ENCODE data around the gene TMEM44.

Gene TMEM44

DNA sequence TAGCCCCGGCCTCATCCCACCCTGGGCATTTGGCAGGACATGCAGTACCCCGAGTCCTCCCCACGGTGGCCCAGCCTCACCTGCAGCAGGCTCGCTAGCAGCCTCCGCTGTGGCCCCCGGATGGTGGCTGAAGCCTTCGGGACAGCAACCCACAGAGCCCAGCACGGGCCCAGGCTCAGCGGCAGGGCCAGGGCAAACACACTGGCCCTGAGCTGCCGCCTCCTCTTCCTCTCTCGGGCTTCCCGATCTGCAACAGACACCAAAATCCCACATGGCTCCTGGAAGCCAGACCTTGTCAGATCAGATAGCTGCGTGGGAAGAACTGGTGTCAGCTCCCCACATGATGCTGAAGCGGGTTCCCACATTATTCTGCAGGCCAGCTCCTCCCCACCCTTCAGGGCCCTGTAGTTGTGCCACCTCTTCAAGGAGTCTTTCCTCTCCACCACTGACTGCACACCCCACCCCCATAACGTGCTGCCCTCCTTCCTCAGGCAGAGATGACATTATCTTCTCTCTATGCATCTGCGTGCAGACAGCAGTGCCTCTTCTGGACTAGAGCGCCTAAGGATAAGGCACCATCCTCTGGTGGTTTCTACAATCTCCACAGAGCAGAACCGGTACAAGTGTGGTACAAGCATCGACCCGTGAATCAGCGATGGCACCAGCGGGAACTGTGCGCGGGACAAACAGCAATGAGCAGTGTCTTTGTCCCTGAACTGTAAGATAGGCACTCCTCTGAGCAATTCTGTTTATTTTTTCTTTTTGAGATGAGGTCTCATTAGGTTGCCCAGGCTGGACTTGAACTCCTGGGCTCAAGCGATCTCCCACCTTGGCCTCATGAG lies 9.5 kb downstream of the TMEM44 start:
- Histone ChIP-seq H3K4me1 (ENCODE audit: control extremely low read depth in 1 of 4, control insufficient read depth in 4 of 4, insufficient read depth in 4 of 4, low read length in 3 of 4) (no peaks in the 10 kb centered on the region), H3K36me3 (ENCODE audit: control insufficient read depth in 4 of 4, insufficient read depth in 4 of 4, low read length in 3 of 4) (peaks cover 16 to 62% (median 37%) of the 10 kb centered on the region in 4 experiments), H3K4me3 (ENCODE audit: control insufficient read depth in 1 of 7, extremely low read depth in 1 of 7, insufficient read depth in 4 of 7, low read depth in 2 of 7, low read length in 6 of 7) (no peak overlapping the region), H3K27me3 (replicated peaks in 2 of 5; ENCODE audit: control insufficient read depth in 4 of 5, insufficient read depth in 5 of 5, low read length in 4 of 5) (no peaks in the 10 kb centered on the region), H3K27ac (ENCODE audit: insufficient read depth in 1 of 2, low read depth in 1 of 2, low read length in 2 of 2, poor library complexity in 1 of 2, severe bottlenecking in 2 of 2) (no peak overlapping the region), H3K9me3 (ENCODE audit: control extremely low read depth in 1 of 5, control insufficient read depth in 4 of 5, insufficient read depth in 2 of 5, low read depth in 1 of 5, low read length in 4 of 5) (no peaks in the 10 kb centered on the region)
- POLR2A ChIA-PET = no interaction called here
- WGBS (ENCODE audit: insufficient coverage) = 97% methylated on average over 24 of the region's 25 CpGs
- DNase-seq = peak in 2 of 3 donors; percentile 28 to 29
- CTCF ChIA-PET = no interaction called here

DNA sequence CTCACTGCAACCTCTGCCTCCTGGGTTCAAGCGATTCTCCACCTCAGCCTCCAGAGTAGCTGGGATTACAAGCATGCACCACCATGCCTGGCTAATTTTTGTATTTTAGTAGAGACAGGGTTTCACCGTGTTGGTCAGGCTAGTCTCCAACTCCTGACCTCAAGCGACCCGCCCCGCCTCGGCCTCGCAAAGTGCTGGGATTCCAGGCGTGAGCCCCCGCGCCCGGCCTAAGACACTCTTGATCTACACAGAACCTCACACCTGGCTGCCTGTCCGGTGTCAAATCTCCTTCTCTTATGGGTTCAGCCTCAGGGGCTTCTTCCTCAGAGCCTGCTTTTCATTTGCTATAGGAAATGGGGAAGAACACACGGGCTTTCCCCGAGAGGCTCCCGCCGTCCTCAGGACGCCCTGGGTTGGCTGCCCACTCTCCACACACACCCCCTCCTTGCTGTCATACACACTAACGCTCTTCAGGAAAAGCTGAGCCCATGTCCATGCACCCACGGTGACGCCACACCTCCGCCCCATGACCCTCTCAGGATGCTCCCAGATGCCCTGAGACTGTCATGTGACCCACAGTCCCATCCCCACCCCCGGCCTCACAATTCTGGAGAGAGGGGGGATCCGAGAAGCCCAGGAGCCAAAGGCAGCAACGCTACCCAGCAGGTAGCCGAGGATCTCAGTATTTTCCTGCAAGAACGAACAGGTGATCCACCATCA lies 10.4 kb downstream of the TMEM44 start:
- H3K4me3 ChIP-seq (ENCODE audit: control insufficient read depth in 1 of 7, extremely low read depth in 1 of 7, insufficient read depth in 4 of 7, low read depth in 2 of 7, low read length in 6 of 7) = no peak overlapping the region
- peaks cover 16 to 57% (median 31%) of the 10 kb centered on the region in 4 experiments for H3K36me3 ChIP-seq (ENCODE audit: control insufficient read depth in 4 of 4, insufficient read depth in 4 of 4, low read length in 3 of 4)
- ChIA-PET POLR2A (no interaction called here), CTCF (no interaction called here)
- WGBS (ENCODE audit: insufficient coverage) = 93% methylated on average over 16 of the region's 26 CpGs
- no peaks in the 10 kb centered on the region for H3K27me3 ChIP-seq (replicated peaks in 2 of 5; ENCODE audit: control insufficient read depth in 4 of 5, insufficient read depth in 5 of 5, low read length in 4 of 5)
- no peaks in the 10 kb centered on the region for H3K4me1 ChIP-seq (ENCODE audit: control extremely low read depth in 1 of 4, control insufficient read depth in 4 of 4, insufficient read depth in 4 of 4, low read length in 3 of 4)
- no peak for DNase-seq
- H3K27ac ChIP-seq (ENCODE audit: insufficient read depth in 1 of 2, low read depth in 1 of 2, low read length in 2 of 2, poor library complexity in 1 of 2, severe bottlenecking in 2 of 2) = no peak overlapping the region
- H3K9me3 ChIP-seq (ENCODE audit: control extremely low read depth in 1 of 5, control insufficient read depth in 4 of 5, insufficient read depth in 2 of 5, low read depth in 1 of 5, low read length in 4 of 5) = no peaks in the 10 kb centered on the region

DNA sequence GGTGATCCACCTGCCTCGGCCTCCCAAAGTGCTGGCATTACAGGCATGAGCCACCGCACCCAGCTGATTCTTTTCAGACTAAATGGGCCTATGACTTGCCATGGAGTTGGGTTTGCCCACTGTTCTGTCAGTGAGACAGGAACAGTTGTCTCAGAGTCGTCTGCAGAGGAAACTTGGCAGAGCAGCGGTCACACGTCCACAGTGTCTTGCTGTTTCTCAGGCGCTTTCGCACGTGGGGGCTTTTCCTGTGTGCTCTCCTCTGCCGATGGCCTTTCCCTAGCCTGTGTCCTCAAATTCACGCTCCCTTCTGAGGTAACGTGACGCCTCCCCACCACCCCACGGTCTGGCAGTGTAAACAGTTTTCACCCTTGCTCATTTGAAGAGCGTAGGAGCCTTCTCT lies 11.3 kb downstream of the TMEM44 start:
- DNase-seq = no peak
- Histone ChIP-seq H3K4me1 (ENCODE audit: control extremely low read depth in 1 of 4, control insufficient read depth in 4 of 4, insufficient read depth in 4 of 4, low read length in 3 of 4) (no peaks in the 10 kb centered on the region), H3K36me3 (ENCODE audit: control insufficient read depth in 4 of 4, insufficient read depth in 4 of 4, low read length in 3 of 4) (peaks cover 12 to 56% (median 33%) of the 10 kb centered on the region in 4 experiments), H3K27ac (ENCODE audit: insufficient read depth in 1 of 2, low read depth in 1 of 2, low read length in 2 of 2, poor library complexity in 1 of 2, severe bottlenecking in 2 of 2) (no peak overlapping the region), H3K9me3 (ENCODE audit: control extremely low read depth in 1 of 5, control insufficient read depth in 4 of 5, insufficient read depth in 2 of 5, low read depth in 1 of 5, low read length in 4 of 5) (no peaks in the 10 kb centered on the region), H3K4me3 (ENCODE audit: control insufficient read depth in 1 of 7, extremely low read depth in 1 of 7, insufficient read depth in 4 of 7, low read depth in 2 of 7, low read length in 6 of 7) (no peak overlapping the region), H3K27me3 (replicated peaks in 2 of 5; ENCODE audit: control insufficient read depth in 4 of 5, insufficient read depth in 5 of 5, low read length in 4 of 5) (no peaks in the 10 kb centered on the region)
- 95% methylated on average over 14 of the region's 14 CpGs for whole genome bisulfite sequencing (ENCODE audit: insufficient coverage)
- ChIA-PET CTCF (interaction anchor here (0.8 to 1.4 kb wide), 3 partner anchors 11 to 27 kb away, joined by 3 to 10 read pairs (median 5); partner anchors contain the start of gene TMEM44), POLR2A (no interaction called here)

DNA sequence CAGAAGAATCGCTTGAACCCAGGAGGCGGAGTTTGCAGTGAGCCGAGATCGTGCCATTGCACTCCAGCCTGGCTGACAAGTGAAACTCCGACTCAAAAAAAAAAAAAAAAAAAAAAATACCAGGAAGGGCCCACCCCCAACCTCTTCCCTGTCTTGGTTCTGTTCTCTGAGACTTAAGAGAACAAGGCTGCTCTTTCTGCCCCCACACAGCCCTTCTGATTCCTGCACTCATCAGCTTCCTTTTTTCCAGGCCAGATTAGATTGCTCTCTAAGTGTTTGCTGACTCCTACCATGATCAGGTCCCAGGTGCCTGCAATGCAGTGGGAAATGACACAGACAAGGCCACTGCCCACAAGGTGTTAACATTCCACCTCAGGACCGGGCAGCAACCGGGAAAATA lies 13.0 kb downstream of the TMEM44 start:
- no peaks in the 10 kb centered on the region for H3K9me3 ChIP-seq (ENCODE audit: control extremely low read depth in 1 of 5, control insufficient read depth in 4 of 5, insufficient read depth in 2 of 5, low read depth in 1 of 5, low read length in 4 of 5)
- no peak for DNase-seq
- no peaks in the 10 kb centered on the region for H3K27me3 ChIP-seq (replicated peaks in 2 of 5; ENCODE audit: control insufficient read depth in 4 of 5, insufficient read depth in 5 of 5, low read length in 4 of 5)
- ChIA-PET POLR2A (no interaction called here), CTCF (interaction anchor here (0.7 kb wide), 1 partner anchor 381 kb away, joined by 4 read pairs; no protein-coding TSS in a partner anchor)
- no peak overlapping the region for H3K4me3 ChIP-seq (ENCODE audit: control insufficient read depth in 1 of 7, extremely low read depth in 1 of 7, insufficient read depth in 4 of 7, low read depth in 2 of 7, low read length in 6 of 7)
- no peak overlapping the region for H3K27ac ChIP-seq (ENCODE audit: insufficient read depth in 1 of 2, low read depth in 1 of 2, low read length in 2 of 2, poor library complexity in 1 of 2, severe bottlenecking in 2 of 2)
- H3K4me1 ChIP-seq (ENCODE audit: control extremely low read depth in 1 of 4, control insufficient read depth in 4 of 4, insufficient read depth in 4 of 4, low read length in 3 of 4) = no peaks in the 10 kb centered on the region
- peaks cover 11 to 58% (median 28%) of the 10 kb centered on the region in 4 experiments for H3K36me3 ChIP-seq (ENCODE audit: control insufficient read depth in 4 of 4, insufficient read depth in 4 of 4, low read length in 3 of 4)
- 100% methylated on average over 2 of the region's 7 CpGs for WGBS (ENCODE audit: insufficient coverage)

DNA sequence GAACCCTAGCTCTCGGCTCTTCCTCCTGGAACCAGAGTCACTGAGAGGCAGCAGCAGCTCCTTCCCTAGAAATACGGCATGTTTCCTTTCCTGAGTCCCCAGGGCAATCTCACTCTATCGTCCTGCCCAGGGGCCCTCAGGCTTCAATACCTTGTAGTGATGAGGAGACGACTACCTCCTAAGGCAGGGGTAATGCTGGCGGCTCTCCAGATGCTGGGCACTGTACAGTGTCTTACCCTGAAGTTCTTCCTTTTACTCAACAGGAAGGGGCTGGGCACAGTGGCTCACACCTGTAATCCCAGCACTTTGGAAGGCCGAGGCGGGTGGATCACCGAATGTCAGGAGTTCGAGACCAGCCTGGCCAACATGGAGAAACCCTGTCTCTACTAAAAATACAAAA lies 13.5 kb downstream of the TMEM44 start:
- H3K4me3 ChIP-seq (ENCODE audit: control insufficient read depth in 1 of 7, extremely low read depth in 1 of 7, insufficient read depth in 4 of 7, low read depth in 2 of 7, low read length in 6 of 7) = no peak overlapping the region
- CTCF ChIA-PET = no interaction called here
- no peak for DNase-seq
- H3K4me1 ChIP-seq (ENCODE audit: control extremely low read depth in 1 of 4, control insufficient read depth in 4 of 4, insufficient read depth in 4 of 4, low read length in 3 of 4) = no peaks in the 10 kb centered on the region
- H3K27me3 ChIP-seq (replicated peaks in 2 of 5; ENCODE audit: control insufficient read depth in 4 of 5, insufficient read depth in 5 of 5, low read length in 4 of 5) = no peaks in the 10 kb centered on the region
- H3K9me3 ChIP-seq (ENCODE audit: control extremely low read depth in 1 of 5, control insufficient read depth in 4 of 5, insufficient read depth in 2 of 5, low read depth in 1 of 5, low read length in 4 of 5) = no peaks in the 10 kb centered on the region
- 96% methylated on average over 4 of the region's 9 CpGs for WGBS (ENCODE audit: insufficient coverage)
- no peak overlapping the region for H3K27ac ChIP-seq (ENCODE audit: insufficient read depth in 1 of 2, low read depth in 1 of 2, low read length in 2 of 2, poor library complexity in 1 of 2, severe bottlenecking in 2 of 2)
- POLR2A ChIA-PET = no interaction called here
- H3K36me3 ChIP-seq (ENCODE audit: control insufficient read depth in 4 of 4, insufficient read depth in 4 of 4, low read length in 3 of 4) = peaks cover 11 to 55% (median 27%) of the 10 kb centered on the region in 4 experiments

DNA sequence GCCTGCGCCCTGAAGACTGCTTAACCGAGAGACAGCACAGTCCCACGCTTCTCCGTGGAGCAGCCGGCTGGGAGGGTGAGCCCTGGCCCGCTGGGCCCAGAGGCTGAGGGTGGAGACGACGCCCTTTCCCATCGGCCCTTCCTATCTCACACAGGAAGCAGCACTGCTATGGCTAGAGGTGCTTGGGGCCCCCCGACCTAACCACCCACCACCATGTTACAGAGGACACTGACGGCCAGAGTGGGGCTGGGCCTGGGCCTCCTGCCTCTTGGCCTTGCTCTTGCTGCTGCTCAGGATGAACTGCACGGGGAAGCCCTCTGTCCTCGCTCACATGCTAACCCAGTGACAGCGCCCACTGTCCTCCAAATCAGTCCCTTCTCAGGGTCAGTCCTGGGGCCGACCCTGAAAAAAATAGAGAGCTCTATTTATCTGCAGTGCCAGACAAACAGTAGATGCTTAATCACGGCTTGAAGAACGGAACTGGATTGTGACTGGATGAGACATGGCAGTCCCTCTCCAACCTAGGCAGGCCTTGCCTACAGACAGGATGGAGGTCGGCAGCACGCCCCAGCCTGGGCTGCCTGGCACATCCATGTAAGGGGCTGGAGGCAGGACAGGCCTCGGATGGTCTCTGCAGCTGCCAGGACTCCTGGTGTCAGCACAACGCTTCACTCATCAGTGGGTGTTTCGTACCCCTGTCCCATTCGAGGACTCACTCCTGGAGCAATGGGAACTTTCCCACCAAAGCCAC lies 14.2 kb downstream of the TMEM44 start:
- ChIA-PET POLR2A (no interaction called here), CTCF (no interaction called here)

More for the DNA sequence above, 14.2 kb downstream of the TMEM44 start:
- no peak for DNase-seq
- 86% methylated on average over 20 of the region's 23 CpGs for WGBS (ENCODE audit: insufficient coverage)
- no peaks in the 10 kb centered on the region for H3K27me3 ChIP-seq (replicated peaks in 2 of 5; ENCODE audit: control insufficient read depth in 4 of 5, insufficient read depth in 5 of 5, low read length in 4 of 5)
- H3K9me3 ChIP-seq (ENCODE audit: control extremely low read depth in 1 of 5, control insufficient read depth in 4 of 5, insufficient read depth in 2 of 5, low read depth in 1 of 5, low read length in 4 of 5) = no peaks in the 10 kb centered on the region
- peaks cover 10 to 54% (median 28%) of the 10 kb centered on the region in 4 experiments for H3K36me3 ChIP-seq (ENCODE audit: control insufficient read depth in 4 of 4, insufficient read depth in 4 of 4, low read length in 3 of 4)
- no peak overlapping the region for H3K27ac ChIP-seq (ENCODE audit: insufficient read depth in 1 of 2, low read depth in 1 of 2, low read length in 2 of 2, poor library complexity in 1 of 2, severe bottlenecking in 2 of 2)
- H3K4me3 ChIP-seq (ENCODE audit: control insufficient read depth in 1 of 7, extremely low read depth in 1 of 7, insufficient read depth in 4 of 7, low read depth in 2 of 7, low read length in 6 of 7) = no peak overlapping the region
- no peaks in the 10 kb centered on the region for H3K4me1 ChIP-seq (ENCODE audit: control extremely low read depth in 1 of 4, control insufficient read depth in 4 of 4, insufficient read depth in 4 of 4, low read length in 3 of 4)

Measured in common myeloid progenitor, CD34-positive (primary cell).